HG03060 (cell line): ENCODE measurements around the gene NDUFAF7.
"Not testable (repeated sequence)": the region's sequence is repeated elsewhere in the genome, so short reads cannot be mapped to it uniquely, and the experiment has no call there.

Experiments used
- ATAC-seq: cut with Tn5 transposase; IDR thresholded peaks from one replicate; pipeline ENCODE4 v1.9.1; 2021; ENCODE audit warnings: low read depth, moderate number of reproducible peaks; ENCODE audit not compliant: unreplicated experiment

The NDUFAF7 gene

GRCh38 chr2:37274359-37274965, 43.0 kb downstream of the NDUFAF7 start:
- ATAC-seq, result no peak

GRCh38 chr2:37276291-37276690, 44.8 kb downstream of the NDUFAF7 start:
- no peak for ATAC-seq

GRCh38 chr2:37281916-37282315, 50.5 kb downstream of the NDUFAF7 start:
- ATAC-seq, result no peak

GRCh38 chr2:37282746-37283145, 51.3 kb downstream of the NDUFAF7 start:
- ATAC-seq, result no peak

GRCh38 chr2:37283207-37283606, 51.7 kb downstream of the NDUFAF7 start:
- no peak for ATAC-seq

- no peak for ATAC-seq
These were observed 52.9 kb downstream of the NDUFAF7 start for GRCh38 chr2:37284381-37284780.

- no peak for ATAC-seq
These were observed 56.5 kb downstream of the NDUFAF7 start for GRCh38 chr2:37287966-37288365.

GRCh38 chr2:37291680-37292079, 60.2 kb downstream of the NDUFAF7 start:
- no peak for ATAC-seq

GRCh38 chr2:37294858-37295257, 63.4 kb downstream of the NDUFAF7 start:
- ATAC-seq, result not testable (repeated sequence)

GRCh38 chr2:37295469-37296073, 64.1 kb downstream of the NDUFAF7 start:
- no peak for ATAC-seq

GRCh38 chr2:37297632-37298031, 66.2 kb downstream of the NDUFAF7 start:
- ATAC-seq, result no peak
